Karpas-422 (cell line): Measurements from ENCODE around the gene DCUN1D3. TPM values are rescaled to one million over a fixed set of nuclear protein-coding genes. Genes with fewer than 3 reads are reported as not detected.
"Not testable (repeated sequence)": the region's sequence is repeated elsewhere in the genome, so short reads cannot be mapped to it uniquely, and the experiment has no call there.

Experiments
- DNase-seq: peaks from one replicate; pipeline ENCODE4 v3.0.0-alpha.2; 2015
- H2AFZ ChIP-seq: fragments of 200-600 bp; sonication (generic); 2 replicates; pipeline ENCODE4 v1.6.1; 2014; ENCODE audit warnings: antibody characterized with exemption, low read length, mixed read lengths
- H3K27ac ChIP-seq: fragments of 200-600 bp; sonication (generic); 2 replicates; pipeline ENCODE4 v1.5.1; 2014; ENCODE audit warnings: mild to moderate bottlenecking, low read length, moderate library complexity
- H3K27me3 ChIP-seq: fragments of 200-600 bp; sonication (generic); 2 replicates; pipeline ENCODE4 v1.6.1; 2014; ENCODE audit warnings: low read length, mixed read lengths
- H3K36me3 ChIP-seq: fragments of 200-600 bp; sonication (generic); 2 replicates; pipeline ENCODE4 v1.6.1; 2014; ENCODE audit warnings: low read length, mixed read lengths; ENCODE audit not compliant: insufficient read depth
- H3K4me1 ChIP-seq: fragments of 200-600 bp; sonication (generic); 2 replicates; pipeline ENCODE4 v1.6.1; 2014; ENCODE audit warnings: mild to moderate bottlenecking, low read length, mixed read lengths
- H3K4me2 ChIP-seq: fragments of 200-600 bp; sonication (generic); 2 replicates; pipeline ENCODE4 v1.6.1; 2014; ENCODE audit warnings: low read length, low read depth, mild to moderate bottlenecking; ENCODE audit not compliant: poor library complexity, severe bottlenecking
- H3K4me3 ChIP-seq: fragments of 200-600 bp; sonication (generic); 2 replicates; pipeline ENCODE4 v1.5.1; 2014; ENCODE audit warnings: mild to moderate bottlenecking, antibody characterized with exemption, low read length, mixed read lengths
- H3K79me2 ChIP-seq: fragments of 200-600 bp; sonication (generic); 2 replicates; pipeline ENCODE4 v1.6.1; 2014; ENCODE audit warnings: mild to moderate bottlenecking, low read length, mixed read lengths
- H3K9ac ChIP-seq: fragments of 200-600 bp; sonication (generic); 2 replicates; pipeline ENCODE4 v1.6.0; 2014; ENCODE audit warnings: low read length
- H3K9me2 ChIP-seq: fragments of 200-600 bp; sonication (generic), shearing (Covaris generic); replicated peaks from 2 replicates; pipeline ENCODE4 v1.6.0; 2014; ENCODE audit warnings: mild to moderate bottlenecking, low read length, moderate library complexity; ENCODE audit not compliant: insufficient read depth
- H3K9me3 ChIP-seq: fragments of 300-700, 200-600 bp; sonication (generic); 2 replicates; pipeline ENCODE4 v1.6.1; 2014; ENCODE audit warnings: low read length, mixed read lengths
- H4K20me1 ChIP-seq: fragments of 200-600 bp; sonication (generic); 2 replicates; pipeline ENCODE4 v1.6.1; 2014; ENCODE audit warnings: mild to moderate bottlenecking, antibody characterized with exemption, low read length, low read depth; ENCODE audit not compliant: insufficient read depth
- total RNA-seq: library from RNA; depleted of rRNA; stranded (reverse); fragments of >200 nt; shearing (Covaris generic); gene quantifications from 2 replicates; pipeline ENCODE4 v1.2.3, GENCODE V29; 2014; ENCODE audit warnings: low replicate concordance

The DCUN1D3 gene
- total RNA-seq, 1 experiment from 2014 or later, result 7.3 TPM

DNA sequence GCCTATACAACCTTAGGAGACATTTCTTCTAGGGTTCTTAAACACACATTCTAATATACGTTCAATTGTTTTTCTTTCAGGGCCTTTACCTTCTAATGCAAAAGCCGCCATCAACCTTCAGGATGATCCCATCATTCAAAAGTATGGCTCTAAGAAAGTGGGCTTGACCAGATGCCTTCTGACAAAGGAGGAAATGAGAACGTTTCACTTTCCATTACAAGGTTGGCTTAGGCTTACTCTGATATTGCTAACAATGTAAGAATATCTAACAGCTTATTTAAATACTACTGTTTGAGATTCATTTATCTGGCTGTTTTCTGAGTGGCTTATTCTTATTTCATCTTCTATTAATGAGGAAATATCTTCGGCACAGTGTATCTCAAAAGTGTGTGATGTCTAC is 78.5 kb downstream of the DCUN1D3 start:
- Histone ChIP-seq H2AFZ (no peak overlapping the region), H3K9ac (no peak overlapping the region), H3K9me3 (no peaks in the 10 kb centered on the region), H3K79me2 (no peaks in the 10 kb centered on the region), H3K4me1 (no peaks in the 10 kb centered on the region), H4K20me1 (no peaks in the 10 kb centered on the region), H3K27ac (no peak overlapping the region), H3K4me3 (no peak overlapping the region), H3K36me3 (peaks cover 25% of the 10 kb centered on the region; the same call in 1 of the 2 replicates), H3K9me2 (no peaks in the 10 kb centered on the region), H3K4me2 (no peak overlapping the region), H3K27me3 (no peaks in the 10 kb centered on the region)
- no peak for DNase-seq

DNA sequence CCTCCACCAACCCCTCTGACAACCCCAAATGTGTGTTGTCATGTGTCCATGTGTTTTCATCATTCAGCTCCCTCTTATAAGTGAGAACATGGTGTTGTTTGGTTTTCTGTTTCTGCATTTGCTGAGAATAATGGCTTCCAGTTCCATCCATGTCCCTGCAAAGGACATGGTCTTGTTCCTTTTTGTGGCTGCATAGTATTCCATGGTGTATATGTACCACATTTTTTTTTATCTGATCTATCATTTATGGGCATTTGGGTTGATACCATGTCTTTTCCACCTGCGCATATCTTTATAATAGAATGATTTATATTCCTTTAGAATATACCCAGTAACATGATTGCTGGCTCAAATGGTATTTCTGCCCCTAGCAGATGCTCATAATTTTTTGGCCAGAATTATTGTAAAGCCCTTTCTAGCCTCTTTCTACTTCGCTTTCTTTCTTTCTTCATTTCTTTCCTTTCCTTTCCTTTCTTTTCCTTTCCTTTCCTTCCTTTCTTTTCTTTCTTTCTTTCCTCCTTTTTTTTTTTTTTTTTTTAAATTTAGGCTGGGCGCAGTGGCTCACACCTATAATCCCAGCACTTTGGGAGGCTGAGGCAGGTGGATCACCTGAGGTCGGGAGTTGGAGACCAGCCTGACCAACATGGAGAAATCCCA is 81.1 kb downstream of the DCUN1D3 start:
- no peak for DNase-seq
- H3K9ac ChIP-seq, result no peak overlapping the region
- no peak overlapping the region for H3K4me3 ChIP-seq
- peaks cover 21% of the 10 kb centered on the region; the same call in 1 of the 2 replicates for H3K36me3 ChIP-seq
- no peaks in the 10 kb centered on the region for H3K9me3 ChIP-seq
- H3K79me2 ChIP-seq, result no peaks in the 10 kb centered on the region
- H3K27me3 ChIP-seq, result no peaks in the 10 kb centered on the region
- H3K27ac ChIP-seq, result no peak overlapping the region
- no peaks in the 10 kb centered on the region for H4K20me1 ChIP-seq
- no peaks in the 10 kb centered on the region for H3K9me2 ChIP-seq
- H3K4me1 ChIP-seq, result no peaks in the 10 kb centered on the region
- no peak overlapping the region for H3K4me2 ChIP-seq
- no peak overlapping the region for H2AFZ ChIP-seq

DNA sequence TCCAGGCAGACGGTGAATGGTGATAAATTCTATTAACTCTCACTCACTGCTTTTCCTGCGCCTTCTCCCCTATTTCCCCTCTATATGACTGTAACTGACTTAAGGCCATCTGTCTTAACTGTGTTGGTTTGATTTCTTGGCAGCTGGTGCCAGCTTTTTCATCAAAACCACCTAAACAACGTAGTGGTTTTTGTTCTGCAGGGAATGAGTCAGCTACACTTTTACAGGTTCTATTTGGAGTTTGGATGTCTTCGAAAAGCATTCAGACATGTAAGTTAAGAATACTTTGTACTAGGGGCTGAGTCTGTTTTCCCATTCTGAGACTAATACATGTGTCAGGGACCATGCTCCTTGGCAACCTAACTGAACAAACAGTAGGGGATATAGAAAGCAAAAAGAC is 85.4 kb downstream of the DCUN1D3 start:
- no peak overlapping the region for H3K4me2 ChIP-seq
- peaks cover 10% of the 10 kb centered on the region; the same call in 1 of the 2 replicates for H3K36me3 ChIP-seq
- no peaks in the 10 kb centered on the region for H4K20me1 ChIP-seq
- H3K9ac ChIP-seq, result no peak overlapping the region
- no peaks in the 10 kb centered on the region for H3K4me1 ChIP-seq
- no peaks in the 10 kb centered on the region for H3K9me2 ChIP-seq
- no peaks in the 10 kb centered on the region for H3K27me3 ChIP-seq
- no peak overlapping the region for H3K4me3 ChIP-seq
- no peak overlapping the region for H2AFZ ChIP-seq
- no peaks in the 10 kb centered on the region for H3K9me3 ChIP-seq
- no peak overlapping the region for H3K27ac ChIP-seq
- DNase-seq, result no peak
- no peaks in the 10 kb centered on the region for H3K79me2 ChIP-seq

DNA sequence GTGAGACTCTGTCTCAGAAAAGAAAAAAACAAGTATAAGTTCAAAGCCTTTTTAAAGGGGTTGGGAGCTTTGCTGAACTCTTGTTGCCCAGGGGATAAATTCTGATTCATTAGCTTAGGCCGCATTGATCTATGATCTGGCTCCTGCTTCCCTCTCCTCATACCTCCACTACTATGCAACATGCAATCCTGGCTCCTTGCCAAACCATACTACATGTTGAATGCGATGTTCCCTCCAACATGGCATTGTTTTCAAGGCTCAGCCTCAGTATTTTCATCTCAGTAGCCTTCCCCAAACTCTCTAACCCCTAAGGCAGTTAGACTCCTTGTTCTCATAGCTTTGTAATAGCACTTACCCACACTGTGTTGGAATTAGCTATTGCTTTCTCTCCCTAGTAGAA is 87.6 kb downstream of the DCUN1D3 start:
- Histone ChIP-seq H3K9ac (no peak overlapping the region), H3K4me3 (no peak overlapping the region), H3K79me2 (peaks cover 9% of the 10 kb centered on the region), H3K36me3 (peaks cover 6% of the 10 kb centered on the region; the same call in 1 of the 2 replicates), H3K4me2 (no peak overlapping the region), H2AFZ (no peak overlapping the region), H3K9me2 (no peaks in the 10 kb centered on the region), H3K27me3 (no peaks in the 10 kb centered on the region), H3K9me3 (no peaks in the 10 kb centered on the region), H3K27ac (no peak overlapping the region), H4K20me1 (no peaks in the 10 kb centered on the region), H3K4me1 (peaks cover 7% of the 10 kb centered on the region)
- no peak for DNase-seq

DNA sequence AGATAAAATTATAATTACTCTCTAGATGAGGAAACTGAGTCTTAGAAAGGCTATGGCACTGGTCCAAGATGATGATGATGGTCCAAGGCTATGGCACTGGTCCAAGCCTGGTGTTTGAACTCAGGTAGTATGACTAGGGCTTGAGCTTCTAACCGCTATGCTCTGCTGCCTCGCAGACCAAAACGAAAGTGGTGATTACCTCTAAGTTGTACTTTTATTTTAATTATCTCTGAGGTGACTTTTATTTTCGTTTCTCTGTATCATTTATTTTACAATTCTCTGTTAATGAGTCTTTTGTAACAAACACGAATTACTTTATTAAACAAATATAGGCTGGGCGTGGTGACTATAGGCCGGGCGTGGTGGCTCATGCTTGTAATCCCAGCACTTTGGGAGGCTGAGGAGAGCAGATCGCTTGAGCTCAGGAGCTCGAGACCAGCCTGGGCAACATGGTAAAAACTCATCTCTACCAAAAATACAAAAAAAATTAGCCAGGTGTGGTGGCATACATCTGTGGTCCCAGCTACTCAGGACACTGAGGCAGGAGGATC is 88.2 kb downstream of the DCUN1D3 start:
- Histone ChIP-seq H3K79me2 (peaks cover 14% of the 10 kb centered on the region), H3K4me2 (no peak overlapping the region), H3K36me3 (peaks cover 6% of the 10 kb centered on the region; the same call in 1 of the 2 replicates), H3K9me2 (no peaks in the 10 kb centered on the region), H3K4me1 (peaks cover 11% of the 10 kb centered on the region), H3K9me3 (no peaks in the 10 kb centered on the region), H2AFZ (no peak overlapping the region), H3K27me3 (no peaks in the 10 kb centered on the region), H3K4me3 (no peak overlapping the region), H3K9ac (no peak overlapping the region), H3K27ac (no peak overlapping the region), H4K20me1 (no peaks in the 10 kb centered on the region)
- no peak for DNase-seq

DNA sequence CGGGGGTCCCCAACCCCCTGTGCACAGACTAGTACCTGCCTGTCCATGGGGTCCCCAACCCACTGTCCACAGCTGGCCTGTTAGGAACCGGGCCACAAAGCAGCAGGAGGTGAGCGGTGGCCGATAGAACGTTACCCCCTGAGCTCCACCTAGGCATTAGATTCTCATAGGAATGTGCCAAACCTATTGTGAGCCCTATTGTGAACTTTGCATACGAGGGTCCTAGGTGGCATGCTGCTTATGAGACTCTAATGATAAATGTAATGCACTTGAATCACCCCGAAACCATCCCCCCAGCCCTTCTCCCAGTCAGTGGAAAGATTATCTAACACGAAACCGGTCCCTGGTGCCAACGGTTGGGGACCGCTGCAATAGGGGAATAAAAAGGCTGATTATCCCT is 92.3 kb downstream of the DCUN1D3 start:
- Histone ChIP-seq H3K27ac (no peak overlapping the region), H3K9ac (peak overlapping the region; percentile 93), H3K79me2 (peaks cover 35% of the 10 kb centered on the region), H3K9me3 (no peaks in the 10 kb centered on the region), H3K27me3 (no peaks in the 10 kb centered on the region), H3K4me3 (peak overlapping the region; percentile 96), H2AFZ (no peak overlapping the region), H3K9me2 (no peaks in the 10 kb centered on the region), H4K20me1 (no peaks in the 10 kb centered on the region), H3K4me1 (peaks cover 20% of the 10 kb centered on the region), H3K36me3 (no peaks in the 10 kb centered on the region), H3K4me2 (peak overlapping the region; percentile 88)
- DNase-seq, result no peak

DNA sequence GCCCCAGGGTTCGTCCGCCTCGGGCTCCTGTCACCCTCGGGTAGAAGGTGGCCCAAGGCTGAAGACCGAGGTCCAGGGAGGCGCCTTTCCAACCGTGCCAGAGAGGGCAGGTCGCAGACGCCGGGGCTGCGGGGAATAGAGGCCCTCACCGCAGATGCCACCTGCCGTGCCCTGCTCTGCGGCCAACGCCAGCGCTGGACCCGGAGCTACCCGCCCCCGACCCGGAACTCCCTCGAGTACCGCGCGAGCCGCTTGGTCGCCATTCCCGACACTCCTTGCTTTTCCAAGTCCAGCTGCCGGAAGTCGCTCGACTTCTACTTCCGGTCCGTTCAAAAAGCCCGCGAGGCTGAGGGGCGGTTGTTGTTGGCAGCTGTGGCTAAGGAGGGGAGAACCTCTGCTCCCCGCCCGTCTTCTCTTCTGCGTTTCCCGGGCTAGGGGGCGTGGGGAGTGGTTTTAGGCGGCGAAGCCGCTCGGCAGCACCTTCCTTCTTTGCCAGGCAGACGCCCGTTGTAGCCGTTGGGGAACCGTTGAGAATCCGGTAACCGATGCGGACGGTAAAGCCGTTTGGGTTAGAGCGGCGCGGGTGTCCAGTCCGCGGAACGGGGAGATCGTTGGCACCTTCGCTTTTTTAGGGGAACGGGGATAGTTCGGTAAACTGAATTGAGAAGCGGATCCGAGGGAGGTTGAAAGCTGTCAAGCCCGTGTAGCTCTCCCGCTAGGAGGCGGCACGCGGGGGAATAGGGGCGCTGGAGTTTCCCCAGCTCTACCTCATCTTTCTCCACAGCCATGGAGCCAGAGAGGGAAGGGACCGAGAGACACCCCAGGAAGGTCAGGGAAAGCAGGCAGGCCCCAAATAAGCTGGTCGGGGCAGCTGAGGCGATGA is 93.7 kb downstream of the DCUN1D3 start, which contains the start of the genes ERI2 and REXO5:
Gene ERI2 (minus strand): TSS at position 305 of the 883 bp plus-strand sequence. CDS start 42 bp downstream, at position 263.
Gene REXO5 (plus strand): TSS at position 360 of the 883 bp plus-strand sequence. CDS start 427 bp downstream, at position 787.
- no peaks in the 10 kb centered on the region for H3K9me2 ChIP-seq
- H3K9ac ChIP-seq, result peak within 1 kb of the TSS; percentile 93
- peak within 1 kb of the TSS; percentile 96 for H3K4me3 ChIP-seq
- H3K4me2 ChIP-seq, result peak within 1 kb of the TSS; percentile 88
- H3K4me1 ChIP-seq, result peaks cover 20% of the 10 kb centered on the region
- peak; percentile 96 for DNase-seq
- H3K36me3 ChIP-seq, result no peaks in the 10 kb centered on the region
- no peaks in the 10 kb centered on the region for H4K20me1 ChIP-seq
- peak within 1 kb of the TSS; percentile 86 for H2AFZ ChIP-seq
- no peaks in the 10 kb centered on the region for H3K27me3 ChIP-seq
- H3K79me2 ChIP-seq, result peaks cover 35% of the 10 kb centered on the region
- peak within 1 kb of the TSS; percentile 86 for H3K27ac ChIP-seq
- H3K9me3 ChIP-seq, result no peaks in the 10 kb centered on the region

DNA sequence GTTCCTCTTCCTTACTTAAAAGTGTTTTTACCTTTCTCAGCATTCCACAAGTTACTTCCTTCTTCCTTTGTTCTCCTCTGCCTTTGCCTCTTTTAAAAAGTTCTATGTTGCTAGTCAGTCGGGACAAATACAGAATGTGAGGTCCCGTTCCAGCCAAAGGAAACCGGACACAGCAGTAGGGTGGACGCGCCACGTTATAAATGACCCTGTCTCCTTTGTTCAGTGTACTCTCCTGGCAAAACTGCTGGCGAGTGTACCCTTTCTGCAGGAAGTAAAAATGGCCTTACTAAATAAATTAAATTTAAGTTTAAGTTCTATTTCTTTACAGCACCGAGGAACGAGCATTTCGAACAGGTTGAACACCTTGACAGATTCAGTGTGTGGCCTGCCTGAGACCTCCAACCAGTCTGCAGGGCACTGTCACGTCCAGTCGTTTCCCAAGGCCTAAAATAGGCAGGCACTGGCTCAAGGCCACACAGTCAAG is 94.4 kb downstream of the DCUN1D3 start:
- Histone ChIP-seq H3K9ac (peak overlapping the region; percentile 93), H3K4me2 (peak overlapping the region; percentile 88), H3K79me2 (peaks cover 35% of the 10 kb centered on the region), H3K4me3 (peak overlapping the region; percentile 96), H3K4me1 (peaks cover 20% of the 10 kb centered on the region), H2AFZ (peak overlapping the region; percentile 83), H3K27ac (peak overlapping the region; percentile 86)
- H3K36me3 ChIP-seq, H3K9me2 ChIP-seq, H3K9me3 ChIP-seq, H4K20me1 ChIP-seq, H3K27me3 ChIP-seq: not testable (repeated sequence)
- DNase-seq, result peak; percentile 70
